Left forelimb (tissue), 1 donor: ENCODE results near the gene OR52N5.

Experiments
- DNase-seq: peaks from one replicate; pipeline ENCODE4 v3.0.0-alpha.2; 2018; ENCODE audit warnings: low spot score

OR52N5 gene

GRCh38 chr11:5783255-5783654 is at the start of gene OR52N5:
Gene OR52N5, minus strand, starts transcription at chr11:5783355. Its CDS starts 4,721 bp downstream, at chr11:5778634.
- no peak for DNase-seq

GRCh38 chr11:5831196-5831829 is 48.2 kb upstream of the OR52N5 start:
- DNase-seq, result no peak

- no peak for DNase-seq
Observed at GRCh38 chr11:5818245-5818886, 35.2 kb upstream of the OR52N5 start.

- DNase-seq, result no peak
Observed at GRCh38 chr11:5815534-5815933, 32.4 kb upstream of the OR52N5 start.

GRCh38 chr11:5809905-5810795 is 27.0 kb upstream of the OR52N5 start:
- no peak for DNase-seq

- DNase-seq, result no peak
Observed at GRCh38 chr11:5809122-5809519, 26.0 kb upstream of the OR52N5 start.

GRCh38 chr11:5808500-5809121 is 25.5 kb upstream of the OR52N5 start, which contains the start of gene OR52N2:
Gene OR52N2, plus strand, starts transcription at chr11:5808924. Its CDS starts 11,412 bp downstream, at chr11:5820336.
- peak; percentile 78 for DNase-seq

- DNase-seq, result no peak
Observed at GRCh38 chr11:5807580-5807979, 24.4 kb upstream of the OR52N5 start.

- DNase-seq, result no peak
Observed at GRCh38 chr11:5803982-5804381, 20.8 kb upstream of the OR52N5 start.

GRCh38 chr11:5796541-5796940 is 13.4 kb upstream of the OR52N5 start:
- no peak for DNase-seq

GRCh38 chr11:5791165-5791564 is 8.0 kb upstream of the OR52N5 start, which contains the start of gene OR52N1:
Gene OR52N1, minus strand, starts transcription at chr11:5791265. Its CDS starts 2,449 bp downstream, at chr11:5788816.
- no peak for DNase-seq

- DNase-seq, result no peak
Observed at GRCh38 chr11:5767056-5767455, 16.1 kb downstream of the OR52N5 start.

- DNase-seq, result no peak
Observed at GRCh38 chr11:5753943-5754342, 29.2 kb downstream of the OR52N5 start, which contains the start of gene OR52N4. Gene OR52N4, plus strand, starts transcription at chr11:5754243. Its CDS starts 498 bp downstream, at chr11:5754741.

- DNase-seq, result no peak
Observed at GRCh38 chr11:5749836-5750235, 33.3 kb downstream of the OR52N5 start.

- no peak for DNase-seq
Observed at GRCh38 chr11:5746614-5747013, 36.5 kb downstream of the OR52N5 start.

- DNase-seq, result no peak
Observed at GRCh38 chr11:5738431-5738830, 44.7 kb downstream of the OR52N5 start.

- no peak for DNase-seq
Observed at GRCh38 chr11:5737670-5738392, 45.3 kb downstream of the OR52N5 start.

GRCh38 chr11:5737091-5737490 is 46.1 kb downstream of the OR52N5 start:
- no peak for DNase-seq

- DNase-seq, result no peak
Observed at GRCh38 chr11:5736396-5736795, 46.8 kb downstream of the OR52N5 start, which contains the start of gene OR56B1. Gene OR56B1, plus strand, starts transcription at chr11:5736448. Its CDS starts 69 bp downstream, at chr11:5736517.

- no peak for DNase-seq
Observed at GRCh38 chr11:5727691-5728090, 55.5 kb downstream of the OR52N5 start.

GRCh38 chr11:5726351-5726750 is 56.8 kb downstream of the OR52N5 start:
- DNase-seq, result no peak
